ENCODE results near the gene COX4I1. TPM values are rescaled to one million over a fixed set of nuclear protein-coding genes. Genes with fewer than 3 reads are reported as not detected.
A peak's percentile ranks its signal among the peaks of the same experiment; 100 is the strongest.

Gene COX4I1
- total RNA-seq (2021; fragmentation: NEBNext Ultra II Directional; extraction: Animal tissue kit (Norgen Biotek cat#: 25700)) (496 and 507 TPM in 2 replicates), polyA plus RNA-seq (2011; rRNA removed) (693 and 707 TPM in 2 replicates), polyA minus RNA-seq (2011; rRNA and poly(A)+ RNA removed) (205 and 258 TPM in 2 replicates)
- 932 TPM for polyA plus RNA-seq (2011; cell fraction: cytosol; rRNA removed)
- 683 TPM for polyA plus RNA-seq (2011; cell fraction: nucleus; rRNA removed)
- 451 to 785 TPM (median 705 TPM) in 4 replicates for polyA plus RNA-seq (2012, experiment 1 of 2)
- polyA plus RNA-seq (2012, experiment 2 of 2) = 672 TPM
- polyA plus RNA-seq (2013, experiment 1 of 2) = 1,101 TPM
- polyA plus RNA-seq (2013, experiment 2 of 2) = 1,112 TPM
- polyA minus RNA-seq (2011; cell fraction: cytosol; rRNA and poly(A)+ RNA removed) = 116 TPM
- 127 TPM for polyA minus RNA-seq (2011; cell fraction: nucleus; rRNA and poly(A)+ RNA removed)
- long read RNA-seq, experiment 1, transcript COX4I1-217 (1 exons, 3,946 nt) = minor isoform, 16 of 344 reads
- long read RNA-seq, experiment 1, transcript COX4I1-201 (5 exons, 708 nt) = major isoform, 227 of 344 reads
- long read RNA-seq, experiment 1, partial matches to known transcripts = 83 of 344 reads
- long read RNA-seq, experiment 1, other reads (novel, unspliced or antisense) = 13 of 344 reads
- long read RNA-seq, experiment 2, transcript COX4I1-215 (3 exons, 2,271 nt) = minor isoform, 7 of 174 reads
- long read RNA-seq, experiment 2, transcript COX4I1-201 (5 exons, 708 nt) = major isoform, 125 of 174 reads
- long read RNA-seq, experiment 2, partial matches to known transcripts = 20 of 174 reads
- long read RNA-seq, experiment 2, other reads (novel, unspliced or antisense) = 12 of 174 reads

DNA sequence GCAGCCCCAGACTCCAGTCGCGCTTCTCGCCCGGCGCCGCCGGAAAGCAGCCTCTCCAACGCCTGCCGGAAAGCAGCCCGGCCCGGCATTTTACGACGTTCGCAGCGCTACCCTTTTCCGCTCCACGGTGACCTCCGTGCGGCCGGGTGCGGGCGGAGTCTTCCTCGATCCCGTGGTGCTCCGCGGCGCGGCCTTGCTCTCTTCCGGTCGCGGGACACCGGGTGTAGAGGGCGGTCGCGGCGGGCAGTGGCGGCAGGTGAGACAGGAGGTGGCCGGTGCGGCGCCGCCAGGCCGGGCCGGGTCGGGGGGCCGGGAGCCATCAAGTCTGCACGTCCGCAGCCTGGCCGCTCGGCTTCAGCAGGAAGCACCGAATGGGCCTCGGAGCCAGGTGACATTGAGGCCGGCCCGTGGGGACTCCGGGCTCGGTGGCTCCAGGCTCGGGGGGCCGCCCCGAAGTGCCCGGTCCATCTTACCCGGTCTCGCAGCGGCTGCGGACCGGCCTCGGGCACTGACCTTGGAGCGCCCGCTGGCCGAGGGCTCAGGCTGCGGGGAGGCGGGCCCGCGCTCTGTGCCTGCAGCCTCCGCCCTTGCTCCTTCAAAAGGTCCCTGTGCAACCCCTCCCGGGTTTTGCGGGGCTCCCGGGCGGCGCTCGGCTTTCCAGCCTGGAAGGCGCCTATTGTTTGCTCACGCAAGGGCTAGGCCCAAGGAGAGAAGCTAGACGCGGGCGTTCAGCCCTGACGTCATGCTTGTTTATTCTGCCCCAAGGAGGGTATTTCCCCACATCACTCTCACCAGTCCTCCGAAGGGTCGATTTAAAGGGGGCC is at the start of gene COX4I1, which contains the start of gene EMC8:
Gene COX4I1, plus strand, starts transcription at position 199 of the 824 bp plus-strand sequence. CDS start 1,511 bp downstream, outside the sequence.
Gene EMC8, minus strand, starts transcription at position 48 of the 824 bp plus-strand sequence. CDS start 249 bp downstream, outside the sequence.
- Histone ChIP-seq H2AK5ac (ENCODE audit: low read depth, low read length) (no peak within 1 kb of the TSS; the same call in 1 of the 2 replicates), H3K79me2 (ENCODE audit: control insufficient read depth in 1 of 2, insufficient read depth in 2 of 2, low read length in 2 of 2) (peaks cover 28 to 75% of the 10 kb centered on the region in 2 experiments), H2BK120ac (replicated peaks; ENCODE audit: low read depth, low read length) (no peak within 1 kb of the TSS), H3K23ac (ENCODE audit: insufficient read length) (no peak within 1 kb of the TSS), H3K4me2 (ENCODE audit: insufficient read depth in 1 of 2, low read depth in 2 of 2, low read length in 2 of 2) (peak within 1 kb of the TSS; percentile 78 to 89), H4K8ac (ENCODE audit: extremely low read depth, insufficient read depth, low read length) (peak within 1 kb of the TSS; percentile 88), H2BK5ac (ENCODE audit: low read depth, low read length) (peak within 1 kb of the TSS; percentile 71), H3K27ac (ENCODE audit: low read depth, low read length) (peak within 1 kb of the TSS; percentile 81; the same call in 1 of the 2 replicates), H3K4ac (replicated peaks; ENCODE audit: insufficient read length, low read depth, low read length) (no peak within 1 kb of the TSS), H3K4me3 (ENCODE audit: extremely low read depth in 1 of 4, insufficient read depth in 2 of 4, low read depth in 3 of 4, low read length in 4 of 4) (peak within 1 kb of the TSS; percentile 82 to 97 (median 95)), H4K5ac (ENCODE audit: insufficient read length, low read depth, low read length) (peak within 1 kb of the TSS; percentile 73), H3K9me3 (ENCODE audit: insufficient read depth in 2 of 2, low read depth in 1 of 2, low read length in 1 of 2) (no peaks in the 10 kb centered on the region), H3K18ac (ENCODE audit: extremely low read depth, low read length) (peak within 1 kb of the TSS; percentile 32; the same call in 1 of the 2 replicates), H4K20me1 (replicated peaks in 1 of 2; ENCODE audit: control insufficient read depth in 1 of 2, insufficient read depth in 2 of 2, low read length in 2 of 2) (peaks cover 6 to 15% of the 10 kb centered on the region in 2 experiments), H2AFZ (ENCODE audit: low read length) (no peak within 1 kb of the TSS), H3K4me1 (replicated peaks in 1 of 4; ENCODE audit: control insufficient read depth in 3 of 4, insufficient read depth in 4 of 4, low read length in 3 of 4) (peaks cover 0 to 3% (median 0%) of the 10 kb centered on the region in 4 experiments; a peak in 1 of 7 replicates), H2BK15ac (ENCODE audit: low read length) (no peak within 1 kb of the TSS), H3K9ac (replicated peaks in 1 of 4; ENCODE audit: extremely low read depth in 1 of 4, low read depth in 3 of 4, low read length in 3 of 4) (peak within 1 kb of the TSS; percentile 84 to 99 (median 89)), H3K14ac (ENCODE audit: insufficient read length) (no peak within 1 kb of the TSS), H3K23me2 (ENCODE audit: low read depth, low read length) (peaks cover 6% of the 10 kb centered on the region), H3K79me1 (ENCODE audit: low read depth, low read length) (peaks cover 5% of the 10 kb centered on the region), H2BK12ac (ENCODE audit: low read depth, low read length) (no peak within 1 kb of the TSS), H3K56ac (replicated peaks; ENCODE audit: insufficient read length, low read depth, low read length) (peak within 1 kb of the TSS; percentile 67), H3K27me3 (replicated peaks in 1 of 4; ENCODE audit: control insufficient read depth in 3 of 4, extremely low read depth in 1 of 4, insufficient read depth in 3 of 4, low read length in 3 of 4) (no peaks in the 10 kb centered on the region), H4K91ac (replicated peaks; ENCODE audit: insufficient read length, low read length) (peak within 1 kb of the TSS; percentile 26), H3K36me3 (ENCODE audit: control insufficient read depth in 2 of 4, insufficient read depth in 4 of 4, low read length in 3 of 4) (peaks cover 23 to 56% (median 39%) of the 10 kb centered on the region in 4 experiments), H2BK20ac (ENCODE audit: low read length) (no peak within 1 kb of the TSS)
- ChIA-PET CTCF (ENCODE audit: partially characterized antibody) (interaction anchor here (1.0 to 4.9 kb wide), 3 partner anchors 20 to 49 kb away, joined by 3 to 38 read pairs (median 3); no protein-coding TSS in a partner anchor), POLR2A (ENCODE audit: partially characterized antibody) (interaction anchor here (0.8 to 1.6 kb wide), 11 partner anchors 9 to 223 kb away, joined by 3 to 8 read pairs (median 3); no protein-coding TSS in a partner anchor)
- FAIRE-seq (no peak), DNase-seq (ENCODE audit: low read depth in 1 of 2, low spot score in 2 of 2) (peak; percentile 75 to 94)
- 1% methylated on average over 84 of the region's 87 CpGs; no CpG with 5 or more reads in 1 of the 2 experiments for WGBS, 2 experiments (ENCODE audit: extremely low coverage in 1 of 2, insufficient coverage in 1 of 2, insufficient read length in 1 of 2, insufficient replicate concordance in 2 of 2, low coverage in 1 of 2, low lambda C conversion rate in 2 of 2, missing lambda C conversion rate in 1 of 2)
- TF ChIP-seq, protein P1, sequence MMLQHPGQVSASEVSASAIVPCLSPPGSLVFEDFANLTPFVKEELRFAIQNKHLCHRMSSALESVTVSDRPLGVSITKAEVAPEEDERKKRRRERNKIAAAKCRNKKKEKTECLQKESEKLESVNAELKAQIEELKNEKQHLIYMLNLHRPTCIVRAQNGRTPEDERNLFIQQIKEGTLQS (IDR thresholded peaks at IDR 0.05; ENCODE audit: insufficient read depth, low read depth, low read length) = peak; percentile 94
- TF ChIP-seq TAF1 (IDR thresholded peaks at IDR 0.05; ENCODE audit: low read depth, low read length) = peak; percentile 88
- TF ChIP-seq JUND (IDR thresholded peaks at IDR 0.05; ENCODE audit: low read length) = 0 out of 2 replicates have a peak, but pooled peaks have one; percentile 5
- TF ChIP-seq PHF8 (conservative IDR thresholded peaks at IDR 0.05; ENCODE audit: low read depth, low read length) = peak; percentile 81
- TF ChIP-seq, protein P2, sequence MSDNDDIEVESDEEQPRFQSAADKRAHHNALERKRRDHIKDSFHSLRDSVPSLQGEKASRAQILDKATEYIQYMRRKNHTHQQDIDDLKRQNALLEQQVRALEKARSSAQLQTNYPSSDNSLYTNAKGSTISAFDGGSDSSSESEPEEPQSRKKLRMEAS (IDR thresholded peaks at IDR 0.05) = peak; percentile 41; the same call in 1 of the 2 replicates
- TF ChIP-seq EGR1 (IDR thresholded peaks at IDR 0.05; ENCODE audit: borderline replicate concordance, low read depth, low read length) = no peak
